HCEC 1CT (cell line): Measurements from ENCODE around the gene FBXO24.

ENCODE experiments used
- DNase-seq: peaks from one replicate; pipeline ENCODE4 v3.0.0-alpha.2; 2017

Gene FBXO24

DNA sequence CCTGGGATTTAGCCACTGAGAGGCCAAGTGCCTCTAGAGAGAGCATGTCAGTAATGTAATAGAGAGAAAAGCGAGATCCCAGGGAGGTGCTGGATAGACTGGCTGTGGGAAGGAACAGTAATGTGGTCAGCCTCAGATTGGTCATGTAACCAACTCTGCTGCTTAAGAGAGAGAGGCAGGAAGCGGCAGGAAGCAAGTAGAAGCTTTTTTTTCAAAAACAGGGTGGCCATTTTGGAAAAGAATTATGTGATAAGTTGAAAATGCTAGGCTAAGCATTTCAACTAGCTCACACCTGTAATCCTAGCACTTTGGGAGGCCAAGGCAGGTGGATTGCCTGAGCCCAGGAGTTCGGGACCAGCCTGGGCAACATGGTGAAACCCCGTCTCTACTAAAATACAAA lies 12.3 kb downstream of the FBXO24 start:
- DNase-seq = no peak

DNA sequence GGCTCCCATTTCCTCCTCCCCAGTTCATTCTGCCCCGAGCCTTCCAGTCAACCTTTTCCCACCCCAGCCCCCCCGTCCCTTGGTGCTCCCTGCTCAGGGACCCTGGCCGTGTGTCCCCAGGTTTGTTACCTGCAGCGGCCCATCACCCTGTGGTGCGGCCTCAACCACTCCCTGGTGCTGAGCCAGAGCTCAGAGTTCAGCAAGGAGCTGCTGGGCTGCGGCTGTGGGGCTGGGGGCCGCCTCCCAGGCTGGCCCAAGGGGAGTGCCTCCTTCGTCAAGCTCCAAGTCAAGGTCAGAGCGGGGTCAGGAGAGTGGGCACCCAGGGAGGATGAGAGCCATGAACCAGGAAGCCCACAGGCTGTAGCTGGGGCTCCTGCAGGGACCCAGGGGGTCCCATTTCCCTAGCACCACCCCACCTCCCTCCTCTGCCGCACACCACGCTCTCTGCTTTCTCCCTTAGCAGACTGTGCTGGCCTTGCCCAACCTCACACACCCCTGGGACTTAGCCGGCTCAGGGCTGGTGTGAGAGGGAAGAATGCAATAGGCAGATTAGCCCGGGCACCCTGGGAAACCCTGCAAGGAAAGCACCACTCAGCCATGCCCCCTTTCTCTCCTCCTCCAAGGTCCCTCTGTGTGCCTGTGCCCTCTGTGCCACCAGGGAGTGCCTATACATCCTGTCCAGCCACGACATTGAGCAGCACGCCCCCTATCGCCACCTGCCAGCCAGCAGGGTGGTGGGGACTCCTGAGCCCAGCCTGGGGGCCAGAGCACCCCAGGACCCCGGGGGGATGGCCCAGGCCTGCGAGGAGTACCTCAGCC lies 14.0 kb downstream of the FBXO24 start:
- DNase-seq = no peak

- no peak for DNase-seq
Observed at GRCh38 chr7:100600730-100601038, 14.6 kb downstream of the FBXO24 start.

GRCh38 chr7:100602889-100603725 lies 17.0 kb downstream of the FBXO24 start:
- peak; percentile 85 for DNase-seq

GRCh38 chr7:100603726-100604027 lies 17.5 kb downstream of the FBXO24 start:
- DNase-seq = peak; percentile 34

DNA sequence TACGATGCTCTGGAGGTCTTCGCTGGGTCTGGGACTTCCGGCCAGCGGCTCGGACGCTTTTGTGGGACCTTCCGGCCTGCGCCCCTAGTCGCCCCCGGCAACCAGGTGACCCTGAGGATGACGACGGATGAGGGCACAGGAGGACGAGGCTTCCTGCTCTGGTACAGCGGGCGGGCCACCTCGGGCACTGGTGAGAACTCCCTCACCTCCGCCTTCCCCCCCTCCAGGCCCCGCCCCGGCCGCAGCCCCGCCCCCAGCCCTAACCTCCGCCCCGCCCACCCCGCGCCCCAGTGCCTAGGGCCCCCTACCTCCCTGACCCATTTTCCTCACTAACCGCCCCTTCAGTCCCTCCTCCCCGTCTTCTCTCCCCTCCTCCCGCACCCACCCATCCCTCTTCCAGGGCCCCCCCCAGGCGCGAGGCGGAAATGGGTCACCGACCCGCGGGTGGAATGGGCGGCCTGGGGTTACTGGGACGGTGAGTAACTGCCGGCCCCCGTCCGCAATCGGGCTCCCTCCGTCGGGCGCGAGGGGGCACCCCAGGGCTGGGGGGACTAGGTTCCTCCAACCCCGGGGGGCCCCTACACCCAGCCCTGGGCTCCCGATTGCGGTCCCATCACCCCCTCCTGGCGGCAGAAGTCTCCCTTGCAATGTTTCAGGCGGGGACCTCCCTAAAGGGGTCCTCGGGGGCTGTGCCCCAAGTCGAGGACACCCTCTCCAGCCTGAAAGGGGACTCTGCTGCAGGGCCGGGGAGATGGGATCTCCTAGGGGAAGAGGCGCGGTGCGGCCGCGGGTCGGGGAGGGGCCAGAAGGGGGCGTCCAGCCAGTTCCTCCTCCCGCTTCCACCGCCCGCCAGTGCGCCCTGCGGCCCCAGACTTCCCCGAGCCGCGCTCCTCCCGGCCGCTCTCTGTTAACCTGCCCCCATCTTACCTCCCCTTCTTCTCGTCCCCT lies 18.2 kb downstream of the FBXO24 start:
- peak; percentile 74 for DNase-seq

- DNase-seq = no peak
Observed at GRCh38 chr7:100604976-100605911, 19.1 kb downstream of the FBXO24 start.

- DNase-seq = no peak
Observed at GRCh38 chr7:100606313-100606712, 20.2 kb downstream of the FBXO24 start.

- peak; percentile 68 for DNase-seq
Observed at GRCh38 chr7:100607111-100607510, 21.0 kb downstream of the FBXO24 start.

GRCh38 chr7:100609958-100610357 lies 23.8 kb downstream of the FBXO24 start:
- DNase-seq = no peak

GRCh38 chr7:100611983-100612729 lies 26.0 kb downstream of the FBXO24 start, which contains the start of gene MOSPD3:
Gene MOSPD3 (plus strand): TSS chr7:100612540. CDS start chr7:100612792, 252 bp downstream.
- DNase-seq = peak; percentile 99

DNA sequence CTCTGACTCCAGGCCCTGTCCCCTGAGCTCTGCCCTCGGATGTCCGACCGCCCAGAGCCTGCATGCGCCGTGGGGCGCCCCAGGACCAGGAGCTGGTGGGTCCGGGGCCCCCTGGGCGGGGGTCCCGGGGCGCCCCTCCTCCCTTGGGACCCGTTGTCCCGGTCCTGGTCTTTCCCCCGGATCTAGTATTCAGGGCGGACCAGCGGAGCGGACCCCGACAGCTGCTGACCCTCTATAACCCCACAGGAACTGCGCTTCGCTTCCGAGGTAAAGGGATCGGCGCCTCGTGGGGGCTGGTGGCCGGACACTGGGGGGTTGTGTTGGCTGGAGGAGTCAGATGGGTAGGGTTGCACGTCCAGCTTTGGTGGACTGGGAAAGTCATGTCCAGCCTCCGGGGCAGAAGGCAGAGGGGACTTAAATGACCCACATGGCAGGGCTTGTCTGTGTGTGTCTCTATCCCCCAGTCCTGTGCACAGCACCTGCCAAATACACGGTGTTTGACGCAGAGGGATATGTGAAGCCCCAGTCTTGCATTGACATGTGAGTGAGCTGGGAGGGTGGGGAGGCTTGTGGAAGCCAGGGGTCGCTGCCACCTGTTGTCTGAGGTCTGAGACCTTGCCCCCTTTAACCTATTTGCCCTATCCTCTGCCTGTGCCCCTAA lies 26.7 kb downstream of the FBXO24 start:
- no peak for DNase-seq

GRCh38 chr7:100613412-100614175 lies 27.5 kb downstream of the FBXO24 start:
- DNase-seq = no peak

DNA sequence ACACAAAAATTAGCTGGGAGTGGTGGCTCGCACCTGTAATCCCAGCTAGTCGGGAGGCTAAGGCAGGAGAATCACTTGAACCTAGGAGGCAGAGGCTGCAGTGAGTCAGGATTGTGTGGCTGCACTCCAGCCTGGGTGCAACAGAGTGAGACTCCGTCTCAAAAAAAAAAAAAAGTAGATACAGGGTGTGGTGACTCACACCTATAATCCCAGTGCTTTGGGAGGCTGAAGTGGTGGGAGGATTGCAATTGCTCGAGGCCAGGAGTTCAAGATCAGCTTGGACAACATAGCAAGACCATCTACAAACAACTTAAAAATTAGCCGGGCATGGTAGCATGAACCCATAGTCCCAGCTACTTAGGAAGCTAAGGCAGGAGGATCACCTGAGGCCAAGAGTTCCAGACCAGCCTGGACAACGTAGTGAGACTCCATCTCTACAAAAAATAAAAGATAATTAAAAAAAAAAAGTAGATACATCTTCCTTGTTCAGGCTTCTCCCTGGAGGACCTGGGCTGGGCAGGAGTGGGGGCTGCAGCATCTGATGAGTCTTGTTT lies 28.3 kb downstream of the FBXO24 start:
- peak; percentile 15 for DNase-seq

GRCh38 chr7:100620239-100620638 lies 34.1 kb downstream of the FBXO24 start:
- DNase-seq = no peak

GRCh38 chr7:100620804-100621203 lies 34.7 kb downstream of the FBXO24 start:
- DNase-seq = no peak

GRCh38 chr7:100621554-100621953 lies 35.4 kb downstream of the FBXO24 start:
- no peak for DNase-seq

GRCh38 chr7:100623951-100624824 lies 38.1 kb downstream of the FBXO24 start:
- DNase-seq = no peak
